ENCODE results near the gene KIF3A.

KIF3A gene

DNA sequence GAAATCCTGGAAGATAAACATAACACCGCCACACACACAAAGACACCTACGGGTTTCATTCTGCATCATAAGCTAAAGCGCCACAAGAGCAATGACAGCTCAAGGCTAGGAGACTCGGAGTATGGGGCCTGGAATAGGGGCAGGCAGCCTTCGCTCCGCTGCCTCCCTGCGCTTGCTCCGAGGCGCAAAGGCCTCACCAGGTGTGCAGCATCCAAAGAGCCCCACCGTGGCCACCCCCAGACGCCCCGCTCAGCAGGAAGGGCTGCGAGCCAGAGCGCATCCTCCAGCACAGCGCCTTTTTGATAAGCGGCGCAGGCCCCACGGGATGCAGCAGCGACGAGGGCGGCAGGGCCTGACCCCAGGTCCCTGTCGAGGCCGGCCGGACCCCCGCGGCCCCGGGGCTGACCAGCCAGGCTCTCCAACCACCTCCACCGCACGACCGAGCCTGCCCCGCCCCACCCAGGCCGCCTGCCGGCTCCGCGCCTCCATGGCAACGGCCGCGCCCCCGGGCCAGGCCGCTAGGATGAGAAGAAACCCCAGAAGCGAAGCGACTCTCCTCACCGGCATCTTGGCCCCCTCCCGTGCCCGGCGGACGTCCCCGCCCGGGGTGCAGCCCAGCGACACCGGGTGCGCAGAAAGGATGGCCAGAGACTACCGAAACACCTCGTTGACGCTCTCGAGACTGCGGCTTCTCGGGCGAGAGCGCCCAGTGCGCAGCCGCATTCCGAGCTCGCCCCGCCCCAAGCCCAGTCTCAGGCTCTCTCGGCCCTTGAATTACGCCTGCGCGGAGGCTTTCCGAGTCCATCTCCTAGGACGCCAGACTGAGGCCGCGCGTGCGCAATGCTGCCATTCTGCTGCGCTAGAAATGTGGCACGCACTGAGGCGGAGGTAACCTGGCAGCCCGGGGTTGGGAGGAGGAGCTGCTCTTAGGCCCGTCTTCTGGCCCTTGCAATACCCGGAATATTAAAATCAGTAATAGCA is at the start of gene KIF3A:
Gene KIF3A, minus strand, starts transcription at position 694 of the 981 bp plus-strand sequence. Its CDS starts 127 bp downstream, at position 567.
- peak; percentile 100 for DNase-seq

GRCh38 chr5:132787076-132787475 is 49.7 kb upstream of the KIF3A start:
- no peak for DNase-seq

DNA sequence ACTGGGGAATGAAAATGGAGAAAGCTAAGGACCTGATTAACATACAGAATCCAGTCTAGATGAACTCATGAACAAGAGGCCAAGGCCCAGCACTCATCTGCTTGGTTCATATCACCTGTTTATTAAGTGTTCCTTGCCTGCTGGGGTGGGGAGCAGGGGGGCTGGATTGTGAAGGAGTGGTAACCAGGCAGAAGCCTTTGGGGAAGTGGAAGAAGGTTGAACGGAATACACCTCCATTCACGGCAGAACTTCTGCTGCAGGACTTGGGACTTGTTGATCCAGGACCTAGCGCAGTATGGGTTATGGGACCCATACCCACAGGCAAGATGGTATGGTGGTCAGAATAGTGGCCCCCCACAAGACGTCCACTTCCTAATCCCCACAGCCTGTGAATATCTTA is 48.5 kb upstream of the KIF3A start:
- DNase-seq = no peak

- DNase-seq = no peak
Measured at GRCh38 chr5:132785365-132785764, 48.0 kb upstream of the KIF3A start.

DNA sequence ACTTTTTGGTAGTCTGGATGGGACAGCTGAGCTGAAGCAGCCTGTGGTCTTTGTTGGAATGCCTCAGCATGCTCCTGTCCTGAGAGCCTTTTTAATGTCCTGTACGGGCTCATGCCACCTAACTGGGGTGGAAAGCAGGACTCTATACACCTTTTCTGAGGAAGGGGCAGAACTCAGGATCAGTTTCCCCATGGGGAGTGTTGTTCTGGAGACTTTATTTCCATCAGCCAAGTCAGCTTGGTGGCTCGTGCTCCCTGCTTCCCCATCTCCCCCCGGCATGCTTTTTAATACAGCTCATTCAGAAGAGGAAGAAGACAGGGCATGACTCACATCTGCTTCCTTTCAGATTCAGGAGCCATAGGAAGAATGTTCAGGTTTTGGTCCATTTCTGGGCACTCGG is 44.8 kb upstream of the KIF3A start:
- no peak for DNase-seq

DNA sequence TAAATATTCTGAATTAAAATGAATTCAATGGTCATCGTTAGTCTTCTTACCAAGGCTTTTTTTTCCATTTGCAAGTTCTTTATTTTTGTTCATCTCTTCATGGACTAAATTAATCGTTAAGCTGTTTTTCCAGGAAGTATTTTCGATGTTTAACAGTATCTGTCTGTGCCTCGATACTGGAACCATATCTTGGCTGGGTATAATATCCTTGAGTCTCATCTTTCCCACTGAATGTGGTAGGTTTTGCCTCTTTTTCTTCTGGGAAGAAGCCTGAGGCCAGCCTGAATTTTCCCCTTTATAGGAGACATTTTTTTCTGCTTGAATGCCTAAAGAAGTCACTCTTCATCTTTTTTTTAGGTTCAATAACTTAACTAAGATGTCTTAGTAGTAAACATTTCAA is 43.7 kb upstream of the KIF3A start:
- DNase-seq = no peak

DNA sequence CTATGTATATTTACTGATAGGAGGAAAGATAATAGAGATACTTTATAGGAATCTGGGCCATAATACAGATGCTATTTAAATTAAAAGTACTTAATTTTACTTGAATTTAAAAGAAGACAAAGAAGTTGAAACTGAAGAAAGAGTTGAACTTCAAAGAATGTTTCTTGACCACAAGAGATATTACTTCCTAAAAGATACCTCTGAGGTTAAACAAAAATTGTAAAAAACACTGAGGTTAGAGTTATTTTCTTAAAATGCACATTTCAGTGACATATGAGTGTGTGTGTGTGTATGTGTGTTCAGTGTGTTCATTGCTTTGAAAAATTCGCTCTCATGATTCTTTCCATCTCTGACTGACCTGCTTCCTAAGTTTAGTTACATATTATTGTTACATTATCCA is 43.2 kb upstream of the KIF3A start:
- no peak for DNase-seq

GRCh38 chr5:132779961-132780360 is 42.6 kb upstream of the KIF3A start:
- DNase-seq = no peak

- no peak for DNase-seq
Measured at GRCh38 chr5:132778856-132779255, 41.5 kb upstream of the KIF3A start.

- no peak for DNase-seq
Measured at GRCh38 chr5:132778129-132778528, 40.8 kb upstream of the KIF3A start.

DNA sequence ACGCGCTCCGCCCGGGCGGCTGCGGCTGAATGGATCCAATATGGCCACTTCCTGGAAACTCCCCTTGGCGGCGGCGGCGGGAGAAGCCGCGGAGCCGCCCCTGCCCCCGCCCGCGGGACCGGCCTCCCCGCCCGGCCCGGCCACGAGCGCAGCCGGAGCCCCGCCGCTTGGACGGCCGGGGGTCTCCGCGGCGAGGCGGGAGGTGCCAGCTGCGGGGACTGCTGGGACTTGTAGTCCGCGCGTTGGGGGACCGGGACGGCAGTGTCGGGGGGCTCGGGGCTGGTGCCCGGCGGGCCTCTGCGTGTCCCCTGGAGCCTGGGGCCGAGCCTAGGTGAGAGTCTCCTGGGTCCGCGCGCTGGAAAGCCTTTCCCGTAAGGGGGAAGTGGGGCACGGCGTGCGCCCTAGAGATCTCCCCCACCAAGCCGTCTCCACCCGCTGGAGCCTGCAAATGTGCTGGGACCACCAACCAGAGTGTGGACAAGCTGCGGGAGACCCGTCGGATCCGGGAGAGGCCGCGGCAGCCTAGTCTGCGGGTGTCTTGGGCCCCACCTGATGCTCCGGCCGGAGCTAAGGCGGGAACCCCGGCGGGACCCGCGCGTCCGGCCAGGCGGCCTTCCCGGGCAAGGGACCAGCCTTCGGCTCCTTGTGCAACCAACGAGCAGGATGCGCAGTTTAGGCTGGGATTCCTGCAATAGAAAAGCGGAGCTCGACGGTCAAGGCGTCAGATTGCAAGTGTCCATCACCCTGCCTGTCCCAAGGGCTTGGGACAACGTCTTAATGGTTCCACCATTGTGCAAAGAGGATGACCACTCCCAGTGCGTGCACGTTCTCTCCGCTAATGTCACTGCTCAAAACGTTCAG is 40.1 kb upstream of the KIF3A start, which contains the start of gene SEPTIN8:
Gene SEPTIN8, minus strand, starts transcription at position 31 of the 861 bp plus-strand sequence. CDS start 102 bp downstream, outside the sequence.
- peak; percentile 42 for DNase-seq

DNA sequence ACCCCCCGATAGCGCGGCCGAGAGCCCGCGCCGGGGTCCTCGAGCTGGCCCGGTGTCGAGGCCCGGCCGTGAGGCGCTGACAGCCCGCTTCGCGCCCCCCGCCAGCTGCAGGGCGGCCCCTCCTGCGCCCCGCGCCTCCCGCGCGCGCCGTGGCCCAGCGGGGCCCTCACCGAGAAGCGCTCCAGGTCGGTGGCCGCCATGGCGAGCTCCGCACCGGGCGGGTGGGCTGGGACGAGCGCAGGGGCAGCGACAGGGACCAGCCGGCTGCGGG is 39.5 kb upstream of the KIF3A start:
- DNase-seq = no peak

- DNase-seq = peak; percentile 8
Measured at GRCh38 chr5:132776131-132776937, 39.0 kb upstream of the KIF3A start.

DNA sequence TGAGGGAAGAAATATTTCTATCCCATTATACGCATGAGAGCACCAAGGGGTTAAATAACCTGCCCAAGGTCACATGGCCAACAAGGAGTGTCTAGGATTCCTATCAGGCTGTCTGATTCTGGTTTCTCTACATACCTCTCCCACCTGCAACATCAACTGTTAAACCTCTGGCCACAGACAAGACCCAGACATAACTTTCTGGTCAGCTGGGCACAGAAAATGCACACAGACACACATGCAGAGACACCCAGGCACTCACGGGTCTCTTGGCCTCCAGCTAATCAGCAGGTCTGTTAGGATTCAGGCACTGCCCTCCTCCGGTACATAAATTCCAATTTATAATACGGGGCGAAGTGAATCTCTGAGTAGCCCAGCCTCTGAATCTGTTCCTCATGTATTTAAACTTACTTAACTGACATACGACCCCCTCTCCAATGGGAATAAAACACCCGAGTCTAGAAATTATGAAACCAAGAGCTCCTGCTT is 38.2 kb upstream of the KIF3A start:
- no peak for DNase-seq

DNA sequence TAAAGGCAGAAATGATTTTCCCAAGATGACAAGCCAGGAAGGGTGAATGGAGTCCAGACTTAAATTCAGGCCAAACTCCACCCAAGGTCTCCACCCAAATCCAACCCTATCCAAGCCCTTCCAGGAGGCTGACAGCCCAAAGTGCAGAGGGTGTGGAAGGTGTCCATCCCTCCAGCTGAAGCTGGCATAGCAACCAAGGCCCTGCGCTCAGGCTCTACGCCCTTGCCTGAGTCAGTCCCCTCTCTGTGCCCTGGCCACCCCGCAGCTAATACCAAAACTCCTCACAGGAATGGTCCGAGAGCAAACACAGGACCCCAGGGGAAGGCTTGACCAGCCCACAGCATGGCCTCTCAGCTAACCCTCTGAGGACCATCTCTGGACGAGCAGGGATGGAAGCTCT is 37.5 kb upstream of the KIF3A start:
- no peak for DNase-seq

GRCh38 chr5:132774406-132774805 is 37.1 kb upstream of the KIF3A start:
- DNase-seq = no peak

DNA sequence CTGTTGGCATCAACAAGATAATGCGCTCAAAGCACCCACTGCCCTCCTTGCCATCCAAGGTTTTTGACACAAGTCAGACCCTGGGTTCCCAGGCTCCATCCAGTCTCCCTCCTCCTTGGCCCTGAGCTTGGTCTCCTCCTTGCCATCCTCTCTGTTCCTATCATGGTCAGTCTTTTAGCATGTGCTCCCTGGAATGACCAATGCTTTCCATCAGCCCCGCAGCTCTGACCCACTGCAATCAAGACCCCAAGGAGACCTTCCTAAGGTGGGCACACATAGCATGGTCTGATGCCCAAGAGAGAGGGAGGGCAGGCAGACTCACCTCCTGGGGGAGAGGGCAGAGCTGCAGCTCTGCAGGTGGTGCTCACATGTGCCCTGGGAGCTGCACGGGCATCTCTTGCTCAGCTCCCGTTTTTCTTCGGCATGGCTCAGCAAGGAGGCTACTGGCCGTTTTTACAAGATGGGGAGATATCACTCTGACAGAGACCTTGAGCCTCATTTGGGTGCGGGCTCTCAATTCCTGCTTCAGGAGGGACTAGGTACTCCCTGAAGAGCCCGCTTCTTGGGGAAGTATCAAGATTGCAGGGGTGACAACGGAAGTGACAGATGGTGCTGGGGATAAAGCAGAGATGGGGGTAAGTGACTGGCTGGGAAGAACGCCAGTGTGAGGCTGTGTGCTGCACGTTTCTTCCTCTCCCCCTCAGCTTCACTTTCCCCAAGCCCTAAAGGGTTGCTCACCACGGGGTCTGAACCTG is 36.4 kb upstream of the KIF3A start:
- no peak for DNase-seq

- DNase-seq = no peak
Measured at GRCh38 chr5:132773114-132773513, 35.8 kb upstream of the KIF3A start.

- DNase-seq = no peak
Measured at GRCh38 chr5:132772291-132773070, 35.1 kb upstream of the KIF3A start.

DNA sequence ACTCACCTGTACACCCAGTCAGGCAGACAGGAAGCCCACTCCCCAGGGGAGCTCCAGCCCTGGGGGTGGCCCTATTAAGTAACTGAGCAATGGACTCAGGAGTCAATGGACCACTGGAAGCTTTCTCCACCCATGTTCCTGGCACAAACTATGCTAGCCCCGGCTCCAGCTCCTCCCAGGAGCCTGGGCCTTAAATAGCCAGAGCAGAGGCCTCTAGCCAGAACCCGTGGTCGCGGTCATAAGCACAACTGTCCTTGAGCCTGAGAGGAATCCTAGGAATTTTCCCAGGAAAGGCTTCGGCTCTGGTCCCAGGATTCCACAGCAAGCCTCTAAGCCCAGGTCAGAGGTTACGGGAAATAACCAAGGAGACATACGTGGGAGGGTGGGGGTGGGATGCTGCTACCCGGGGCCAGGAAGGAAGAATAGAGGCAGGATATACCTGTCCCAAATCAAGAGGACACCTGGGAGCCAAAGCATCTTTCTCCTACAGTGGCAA is 34.2 kb upstream of the KIF3A start:
- no peak for DNase-seq
